GM20431 (cell line): ENCODE results near the gene BNC2.
"Not testable (repeated sequence)": the region's sequence is repeated elsewhere in the genome, so short reads cannot be mapped to it uniquely, and the experiment has no call there.

ENCODE experiments used
- in situ Hi-C: fragments of 300-500 bp; cut with MseI, MboI; formaldehyde crosslinking; loops from one replicate; pipeline ENCODE4 v1.15.0; 2020; ENCODE audit warnings: low sequenced_read_pairs; ENCODE audit not compliant: unreplicated experiment

The BNC2 gene

DNA sequence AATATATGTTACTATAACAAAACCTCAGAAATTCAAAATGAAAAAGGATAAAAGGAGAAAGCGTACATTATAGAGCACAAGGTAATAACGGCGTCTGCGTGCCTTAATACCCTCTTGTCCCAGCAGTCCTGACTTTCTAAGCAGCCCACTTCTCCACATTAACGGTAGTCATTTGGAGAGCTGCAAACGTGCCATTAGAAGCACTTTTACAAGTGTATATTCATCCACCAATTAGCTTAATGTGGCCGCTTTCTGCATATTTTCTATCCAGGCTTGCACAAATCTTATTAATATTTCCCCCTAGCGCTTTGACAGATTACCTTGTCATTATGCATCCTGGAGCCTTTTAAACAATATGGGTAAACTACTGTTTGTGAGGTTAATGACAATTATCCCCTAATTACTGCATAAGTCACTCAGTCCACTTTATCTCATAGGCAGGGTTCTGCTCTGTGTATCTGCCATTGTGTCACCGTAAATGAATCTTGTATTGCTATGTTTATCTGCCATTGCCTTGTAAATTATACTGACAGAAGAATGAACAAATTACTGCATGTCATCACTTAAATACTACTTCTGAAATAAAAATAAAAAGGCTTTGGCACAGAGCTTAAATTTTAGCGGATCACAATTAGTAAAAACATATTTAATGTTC lies 421.3 kb downstream of the BNC2 start:
- in situ Hi-C loops: no loop called here

DNA sequence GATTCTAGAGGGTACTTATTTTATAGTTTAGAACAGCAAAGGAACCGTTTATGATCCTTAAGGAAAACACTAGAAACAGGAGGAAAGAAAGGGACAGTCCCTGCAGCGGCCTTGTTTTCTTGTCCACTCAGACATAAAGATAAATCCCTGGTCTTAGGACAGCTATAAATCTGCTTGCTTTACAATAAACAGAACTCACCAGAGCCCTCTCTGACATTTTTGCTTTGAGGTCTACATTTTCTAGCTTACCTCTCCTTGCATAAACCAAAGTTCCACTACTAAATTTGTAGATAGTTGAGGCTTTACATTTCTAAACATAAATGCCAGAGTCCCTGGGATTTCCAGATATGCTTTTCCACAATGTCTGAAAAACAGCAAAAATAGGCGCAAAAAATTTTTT lies 422.5 kb downstream of the BNC2 start:
- in situ Hi-C loops: no loop called here

DNA sequence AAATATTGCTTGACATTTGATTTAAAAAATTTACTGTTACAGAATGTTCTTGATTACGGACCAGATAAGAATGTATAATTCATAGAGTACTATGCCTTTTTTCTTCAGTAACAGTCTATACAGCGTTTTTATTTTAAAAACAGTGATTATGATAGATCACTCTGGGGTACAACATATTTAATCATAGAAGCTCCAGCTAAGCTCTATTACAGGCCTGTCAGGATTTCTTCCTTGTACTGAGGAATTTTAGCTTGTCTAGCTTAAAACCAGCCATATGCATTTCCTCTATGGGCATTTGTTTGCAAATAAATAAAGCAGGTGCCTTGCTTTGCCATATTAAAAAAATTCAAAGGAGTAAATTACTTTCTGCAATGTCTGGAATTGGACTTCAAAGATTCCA lies 423.8 kb downstream of the BNC2 start:
- in situ Hi-C loops: no loop called here

GRCh38 chr9:16445141-16445920 lies 425.1 kb downstream of the BNC2 start:
- in situ Hi-C loops: no loop called here

- in situ Hi-C loops: no loop called here
Observed at GRCh38 chr9:16442622-16443021, 427.8 kb downstream of the BNC2 start.

- in situ Hi-C loops: no loop called here
Observed at GRCh38 chr9:16441791-16442190, 428.7 kb downstream of the BNC2 start.

GRCh38 chr9:16438831-16439230 lies 431.6 kb downstream of the BNC2 start:
- in situ Hi-C loops: not testable (repeated sequence)

DNA sequence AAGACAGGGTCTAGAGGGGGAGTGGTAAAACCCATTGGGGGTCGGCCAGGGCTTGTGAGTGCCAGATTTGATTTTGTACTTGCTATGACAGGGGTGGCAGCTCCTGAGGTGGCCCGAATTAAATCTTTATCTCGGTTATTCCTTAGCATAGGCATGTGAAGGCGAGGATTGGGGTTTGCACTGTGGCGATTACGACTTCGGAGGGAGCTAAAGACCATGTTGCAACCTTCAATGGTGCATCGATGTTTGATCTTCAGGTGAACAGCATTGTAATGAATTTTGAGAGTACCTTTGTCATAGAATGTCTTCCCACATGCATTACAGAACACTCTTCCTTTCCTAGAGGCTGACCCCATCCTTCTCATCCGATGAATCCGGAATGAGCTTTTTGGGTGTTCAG lies 433.9 kb downstream of the BNC2 start:
- in situ Hi-C loops: no loop called here

DNA sequence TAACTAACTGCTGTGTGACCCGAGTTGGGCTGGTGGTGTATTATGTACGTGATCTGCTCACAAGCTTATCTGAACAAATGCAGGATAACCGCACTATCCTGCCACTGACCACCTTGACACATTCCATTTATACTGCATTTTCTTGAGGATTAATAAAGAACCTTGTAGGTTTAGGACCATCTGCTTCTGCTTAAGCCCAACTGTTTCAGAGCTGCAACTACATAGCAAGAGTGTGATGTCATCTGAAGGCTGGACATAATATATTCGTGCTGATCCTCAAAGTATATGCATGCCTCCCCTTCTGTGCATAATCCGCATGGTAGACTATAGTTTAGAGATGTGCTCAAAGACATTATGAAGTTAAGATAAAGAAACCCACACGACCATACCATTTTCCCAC lies 435.9 kb downstream of the BNC2 start:
- in situ Hi-C loops: no loop called here

GRCh38 chr9:16433494-16433893 lies 437.0 kb downstream of the BNC2 start:
- in situ Hi-C loops: no loop called here

DNA sequence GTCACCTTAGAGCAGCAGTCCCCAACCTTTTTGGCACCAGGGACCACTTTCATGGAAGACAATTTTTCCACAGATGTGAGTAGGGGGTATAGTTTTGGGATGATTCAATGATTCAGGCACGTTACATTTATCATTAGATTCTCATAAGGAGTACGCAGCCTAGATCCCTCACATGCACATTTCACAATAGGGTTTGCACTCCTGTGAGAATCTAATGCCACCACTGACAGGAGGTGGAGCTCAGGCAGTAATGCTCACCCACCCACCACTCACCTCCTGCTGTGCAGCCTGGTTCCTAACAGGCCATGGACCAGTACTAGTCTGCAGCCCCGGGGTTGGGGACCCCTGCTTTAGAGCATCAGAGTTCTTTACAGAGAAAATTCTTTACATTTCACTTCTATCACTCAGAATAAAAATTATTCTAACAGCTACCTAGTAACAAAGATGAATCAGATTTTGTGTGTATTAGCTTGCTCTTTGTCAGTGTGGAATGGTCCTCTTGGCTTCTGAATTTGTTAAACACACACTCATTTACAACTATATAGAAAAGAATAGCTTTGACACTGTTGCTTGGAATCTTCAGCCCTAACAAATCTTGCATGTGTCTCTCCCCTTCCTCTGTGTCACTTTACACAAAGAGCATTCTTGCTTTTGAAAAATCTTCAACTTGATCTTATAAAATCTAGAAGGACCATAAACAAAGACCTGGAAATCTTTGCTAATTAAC lies 438.6 kb downstream of the BNC2 start:
- in situ Hi-C loops: no loop called here

DNA sequence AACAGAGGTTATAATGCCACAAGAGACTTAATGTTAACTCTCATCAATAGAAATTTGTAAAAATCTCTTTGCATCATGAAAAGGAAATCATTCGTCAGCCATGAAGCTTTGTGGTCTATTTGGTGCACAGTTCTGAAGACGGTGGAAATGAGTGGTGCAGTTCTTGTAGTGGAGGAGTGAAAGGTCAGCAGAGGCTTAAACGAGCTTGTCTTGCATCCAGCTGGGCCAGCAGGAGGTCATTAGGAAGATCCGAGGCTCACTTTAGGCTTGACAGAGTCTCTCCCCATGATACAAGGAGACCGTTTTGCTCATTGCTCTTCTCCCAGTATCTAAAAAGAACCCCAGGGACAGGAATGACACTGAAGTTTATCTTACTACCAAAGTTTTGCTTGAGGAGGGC lies 440.8 kb downstream of the BNC2 start:
- in situ Hi-C loops: no loop called here

DNA sequence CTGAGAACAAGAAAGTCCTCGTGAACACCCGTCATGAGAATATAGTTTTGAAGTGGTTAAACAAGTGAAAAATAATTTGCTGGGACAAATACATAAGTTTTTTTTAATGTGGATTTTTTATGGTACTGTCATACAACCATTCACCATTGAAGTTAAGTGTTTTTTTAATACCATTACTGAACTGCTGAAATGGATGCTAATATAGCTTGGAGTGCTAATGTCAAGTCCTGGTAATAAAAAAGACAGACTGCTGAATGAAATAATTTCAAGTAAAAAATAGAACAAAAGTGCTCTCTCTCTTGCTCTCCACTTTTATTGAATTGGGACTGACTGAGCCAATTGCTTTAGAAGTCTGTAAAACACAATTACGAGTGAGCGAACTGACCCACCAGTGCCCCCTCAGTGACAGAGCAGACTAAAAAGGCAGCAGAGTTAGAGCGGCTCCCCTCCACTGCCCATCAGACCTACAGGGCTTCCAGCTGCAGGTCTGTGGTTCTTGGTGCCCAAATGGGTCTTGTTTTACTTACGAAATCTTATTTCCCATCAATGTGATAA lies 442.5 kb downstream of the BNC2 start:
- in situ Hi-C loops: no loop called here

GRCh38 chr9:16426716-16427115 lies 443.8 kb downstream of the BNC2 start:
- in situ Hi-C loops: no loop called here

DNA sequence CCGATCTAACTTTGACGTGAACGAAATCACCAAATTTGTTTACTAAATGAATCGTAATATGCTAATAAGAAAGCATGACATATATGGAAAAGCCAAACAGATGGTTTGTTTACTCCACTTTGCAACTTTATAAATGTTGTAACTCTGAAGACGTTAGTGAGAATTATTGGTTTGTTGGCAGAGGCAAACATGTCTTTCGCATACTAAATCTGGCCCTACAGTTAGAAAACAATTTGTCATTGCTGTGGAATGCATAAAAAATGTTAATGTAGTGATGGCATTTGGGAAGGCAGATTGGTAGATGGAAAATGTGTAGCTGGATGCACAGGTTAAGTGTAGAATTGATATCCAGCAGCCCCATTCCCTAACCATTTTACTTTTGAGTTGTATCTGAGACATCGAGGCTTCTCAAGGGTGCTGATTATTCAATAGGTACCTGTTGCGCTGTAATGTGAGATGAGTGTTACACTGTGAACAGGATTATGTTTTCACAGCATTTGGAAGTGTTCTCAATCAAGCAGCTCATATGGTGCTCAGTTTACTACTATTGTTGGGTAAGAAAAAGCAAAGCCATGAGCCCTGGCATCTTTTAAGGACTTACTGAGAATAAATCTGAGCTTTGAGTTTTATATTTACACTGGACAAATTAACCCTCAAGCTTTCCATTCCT lies 444.8 kb downstream of the BNC2 start:
- in situ Hi-C loops: no loop called here

- in situ Hi-C loops: no loop called here
Observed at GRCh38 chr9:16422114-16422513, 448.4 kb downstream of the BNC2 start.

GRCh38 chr9:16421532-16421931 lies 448.9 kb downstream of the BNC2 start:
- in situ Hi-C loops: no loop called here

- in situ Hi-C loops: no loop called here
Observed at GRCh38 chr9:16419124-16419523, 451.3 kb downstream of the BNC2 start.

DNA sequence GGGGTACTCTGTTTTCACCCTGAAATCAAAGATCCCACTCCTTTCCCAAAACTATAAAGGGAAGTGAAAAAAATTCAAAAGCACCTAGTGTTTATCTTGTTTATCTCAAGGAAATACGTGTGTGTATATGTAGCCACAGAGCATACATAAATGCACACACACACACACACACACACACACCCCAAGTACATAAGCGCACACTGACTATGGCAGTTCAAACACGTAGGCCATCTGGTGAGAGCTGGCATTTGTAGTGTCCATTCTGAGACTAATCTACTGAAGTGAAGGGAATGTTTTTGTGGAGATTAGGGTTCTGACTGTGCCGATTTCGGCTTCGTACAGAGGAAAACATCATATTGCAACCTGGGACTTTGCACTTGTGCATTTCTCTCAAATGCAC lies 451.7 kb downstream of the BNC2 start:
- in situ Hi-C loops: no loop called here

GRCh38 chr9:16417749-16418148 lies 452.7 kb downstream of the BNC2 start:
- in situ Hi-C loops: no loop called here
